ENCODE data around the gene LPCAT1. TPM values are rescaled to one million over a fixed set of nuclear protein-coding genes. Genes with fewer than 3 reads are reported as not detected.

LPCAT1 gene
- total RNA-seq, 2 donors from 2014 or later, result 78.5 to 124 TPM

GRCh38 chr5:1437876-1438559 is 85.7 kb downstream of the LPCAT1 start:
- H3K4me3 ChIP-seq (ENCODE audit: low read length), result no peak overlapping the region
- peaks cover 5% of the 10 kb centered on the region for H3K9me3 Mint-ChIP-seq
- H3K27ac ChIP-seq (ENCODE audit: low read depth, low read length), result no peak overlapping the region
- H3K4me1 ChIP-seq (ENCODE audit: control insufficient read depth, insufficient read depth, low read length), result no peaks in the 10 kb centered on the region
- no peaks in the 10 kb centered on the region for H3K36me3 ChIP-seq (ENCODE audit: control insufficient read depth, insufficient read depth, low read length)
- no peak overlapping the region for H3K27ac Mint-ChIP-seq
- peaks cover 2% of the 10 kb centered on the region for H3K4me1 Mint-ChIP-seq
- peaks cover 42% of the 10 kb centered on the region for H3K27me3 Mint-ChIP-seq (ENCODE audit: insufficient read depth)
- H3K9me3 ChIP-seq (ENCODE audit: control insufficient read depth, low read length), result peaks cover 8% of the 10 kb centered on the region
- H3K9ac ChIP-seq (ENCODE audit: extremely low read depth, low read length, poor library complexity, severe bottlenecking), result no peak overlapping the region
- H3K4me3 Mint-ChIP-seq, result no peak overlapping the region
- WGBS, 2 experiments (ENCODE audit: insufficient coverage in 1 of 2, insufficient read length in 1 of 2), result 93% methylated on average over 24 to 25 of the region's 25 CpGs
- peaks cover 28% of the 10 kb centered on the region for H3K27me3 ChIP-seq (ENCODE audit: control insufficient read depth, insufficient read depth, low read length, poor library complexity, severe bottlenecking)
- H3K36me3 Mint-ChIP-seq (ENCODE audit: low read depth), result no peaks in the 10 kb centered on the region
- peak; percentile 27 for DNase-seq
- TF ChIP-seq CTCF (conservative IDR thresholded peaks at IDR 0.05), result no peak

- no peak overlapping the region for H3K4me3 Mint-ChIP-seq
- Histone ChIP-seq H3K36me3 (ENCODE audit: control insufficient read depth, insufficient read depth, low read length) (no peaks in the 10 kb centered on the region), H3K4me3 (ENCODE audit: low read length) (no peak overlapping the region), H3K9ac (ENCODE audit: extremely low read depth, low read length, poor library complexity, severe bottlenecking) (no peak overlapping the region), H3K9me3 (ENCODE audit: control insufficient read depth, low read length) (peaks cover 8% of the 10 kb centered on the region), H3K4me1 (ENCODE audit: control insufficient read depth, insufficient read depth, low read length) (no peaks in the 10 kb centered on the region), H3K27ac (ENCODE audit: low read depth, low read length) (no peak overlapping the region), H3K27me3 (ENCODE audit: control insufficient read depth, insufficient read depth, low read length, poor library complexity, severe bottlenecking) (peaks cover 21% of the 10 kb centered on the region)
- peak; percentile 85 for DNase-seq
- peaks cover 2% of the 10 kb centered on the region for H3K4me1 Mint-ChIP-seq
- 54 to 63% methylated on average over 8 to 11 of the region's 11 CpGs for WGBS, 2 experiments (ENCODE audit: insufficient coverage in 1 of 2, insufficient read length in 1 of 2)
- peaks cover 11% of the 10 kb centered on the region for H3K9me3 Mint-ChIP-seq
- H3K27ac Mint-ChIP-seq, result no peak overlapping the region
- H3K27me3 Mint-ChIP-seq (ENCODE audit: insufficient read depth), result peaks cover 35% of the 10 kb centered on the region
- H3K36me3 Mint-ChIP-seq (ENCODE audit: low read depth), result no peaks in the 10 kb centered on the region
- TF ChIP-seq CTCF (conservative IDR thresholded peaks at IDR 0.05), result peak; percentile 46
Observed at GRCh38 chr5:1437226-1437829, 86.4 kb downstream of the LPCAT1 start.

- no peak for TF ChIP-seq CTCF (conservative IDR thresholded peaks at IDR 0.05)
- WGBS, 2 experiments (ENCODE audit: insufficient coverage in 1 of 2, insufficient read length in 1 of 2), result 93 to 96% methylated on average over 12 to 16 of the region's 16 CpGs
- no peak for DNase-seq
- Histone ChIP-seq H3K36me3 (ENCODE audit: control insufficient read depth, insufficient read depth, low read length) (no peaks in the 10 kb centered on the region), H3K9me3 (ENCODE audit: control insufficient read depth, low read length) (peaks cover 8% of the 10 kb centered on the region), H3K9ac (ENCODE audit: extremely low read depth, low read length, poor library complexity, severe bottlenecking) (no peak overlapping the region), H3K4me3 (ENCODE audit: low read length) (no peak overlapping the region), H3K27me3 (ENCODE audit: control insufficient read depth, insufficient read depth, low read length, poor library complexity, severe bottlenecking) (peaks cover 15% of the 10 kb centered on the region), H3K27ac (ENCODE audit: low read depth, low read length) (no peak overlapping the region), H3K4me1 (ENCODE audit: control insufficient read depth, insufficient read depth, low read length) (no peaks in the 10 kb centered on the region)
- H3K9me3 Mint-ChIP-seq, result peaks cover 12% of the 10 kb centered on the region
- no peak overlapping the region for H3K27ac Mint-ChIP-seq
- H3K36me3 Mint-ChIP-seq (ENCODE audit: low read depth), result no peaks in the 10 kb centered on the region
- peaks cover 28% of the 10 kb centered on the region for H3K27me3 Mint-ChIP-seq (ENCODE audit: insufficient read depth)
- H3K4me1 Mint-ChIP-seq, result peaks cover 2% of the 10 kb centered on the region
- no peak overlapping the region for H3K4me3 Mint-ChIP-seq
Observed at GRCh38 chr5:1436681-1437080, 87.1 kb downstream of the LPCAT1 start.

Data from endodermal cell (in vitro differentiated cells).